LNCaP clone FGC (cell line): ENCODE results near the gene PLVAP.

Source experiments
- DNase-seq: peaks from one replicate; pipeline ENCODE4 v3.0.0-alpha.2; 2011; ENCODE audit warnings: low read depth
- H3K4me3 ChIP-seq: 2 replicates; pipeline ENCODE4 v1.5.1; 2011; ENCODE audit warnings: mild to moderate bottlenecking, low read depth, low read length, control low read depth
- CTCF ChIP-seq: IDR thresholded peaks from 2 replicates; pipeline ENCODE4 v1.5.1; 2012; ENCODE audit warnings: mild to moderate bottlenecking; ENCODE audit not compliant: control insufficient read depth, insufficient read depth; ENCODE audit errors: extremely low read depth

PLVAP gene

GRCh38 chr19:17389957-17390664 lies 13.0 kb upstream of the PLVAP start:
- TF ChIP-seq CTCF = no peak
- DNase-seq = no peak
- H3K4me3 ChIP-seq = no peak overlapping the region

- no peak for DNase-seq
- H3K4me3 ChIP-seq = no peak overlapping the region
- TF ChIP-seq CTCF = no peak
Observed at GRCh38 chr19:17389288-17389687, 12.1 kb upstream of the PLVAP start.

GRCh38 chr19:17385878-17386611 lies 8.9 kb upstream of the PLVAP start:
- DNase-seq = no peak

GRCh38 chr19:17380426-17381138 lies 3.4 kb upstream of the PLVAP start:
- no peak for TF ChIP-seq CTCF
- no peak for DNase-seq
- no peak overlapping the region for H3K4me3 ChIP-seq

More at GRCh38 chr19:17385878-17386611, 8.9 kb upstream of the PLVAP start:
- peak; percentile 72 for TF ChIP-seq CTCF
- H3K4me3 ChIP-seq = no peak overlapping the region

GRCh38 chr19:17379221-17379631 lies 2.1 kb upstream of the PLVAP start:
- TF ChIP-seq CTCF = no peak
- no peak overlapping the region for H3K4me3 ChIP-seq
- DNase-seq = no peak

- TF ChIP-seq CTCF = no peak
- no peak overlapping the region for H3K4me3 ChIP-seq
- DNase-seq = no peak
Observed at GRCh38 chr19:17378271-17378670, 1.1 kb upstream of the PLVAP start.
